Omental fat pad (tissue), 4 donors: ENCODE measurements around the gene MIDN. TPM values are rescaled to one million over a fixed set of nuclear protein-coding genes. Genes with fewer than 3 reads are reported as not detected.
A peak's percentile ranks its signal among the peaks of the same experiment; 100 is the strongest.

ENCODE experiments used
- ATAC-seq: fragments of 150-250 bp; one replicate; pipeline ENCODE4 v1.9.1; 2016; ENCODE audit warnings: mild to moderate bottlenecking, moderate library complexity; ENCODE audit not compliant: low FRiP score
- DNase-seq: peaks from one replicate; pipeline ENCODE4 v3.0.0-alpha.2; 2019; ENCODE audit warnings: low spot score
- CTCF ChIP-seq, 3 donors: fragments of 450-650 bp; IDR thresholded peaks; one replicate each; pipeline ENCODE4 v1.5.1; 2016 to 2017; ENCODE audit warnings: antibody characterized with exemption in 3 of 3, mild to moderate bottlenecking in 3 of 3, moderate library complexity in 2 of 3
- total RNA-seq, 4 donors: library from RNA; depleted of rRNA; stranded (reverse); fragments of >200 nt; gene quantifications; one replicate each; pipeline ENCODE4 v1.1.0, GENCODE V29; 2016

MIDN gene
- total RNA-seq, 4 donors from 2014 or later = 24.5 to 68.6 (median 44.1) TPM

GRCh38 chr19:1235625-1236538 lies 12.5 kb upstream of the MIDN start:
- TF ChIP-seq CTCF (IDR thresholded peaks at IDR 0.05) = no peak
- no peak for ATAC-seq

GRCh38 chr19:1236576-1236975 lies 11.8 kb upstream of the MIDN start:
- TF ChIP-seq CTCF (IDR thresholded peaks at IDR 0.05) = no peak
- no peak for ATAC-seq
- DNase-seq = no peak

More at GRCh38 chr19:1235625-1236538, 12.5 kb upstream of the MIDN start:
- DNase-seq = no peak

GRCh38 chr19:1237027-1237659 lies 11.2 kb upstream of the MIDN start:
- no peak for DNase-seq
- ATAC-seq = no peak

GRCh38 chr19:1237754-1238368 lies 10.5 kb upstream of the MIDN start, which contains the start of gene CBARP:
TSS of gene CBARP (minus strand) at chr19:1238005. CDS start at chr19:1236100, 1,905 bp downstream.
- peak; percentile 25 for ATAC-seq
- DNase-seq = no peak
- no peak for TF ChIP-seq CTCF (IDR thresholded peaks at IDR 0.05)

More at GRCh38 chr19:1237027-1237659, 11.2 kb upstream of the MIDN start:
- TF ChIP-seq CTCF (IDR thresholded peaks at IDR 0.05) = no peak

- TF ChIP-seq CTCF (IDR thresholded peaks at IDR 0.05) = no peak
- DNase-seq (no peak), ATAC-seq (no peak)
Measured at GRCh38 chr19:1238369-1239303, 9.7 kb upstream of the MIDN start.

- ATAC-seq (no peak), DNase-seq (no peak)
- no peak for TF ChIP-seq CTCF (IDR thresholded peaks at IDR 0.05)
Measured at GRCh38 chr19:1239420-1239795, 9.0 kb upstream of the MIDN start.
